GM12878 (cell line): Measurements from ENCODE around the gene EPHA5. TPM values are rescaled to one million over a fixed set of nuclear protein-coding genes. Genes with fewer than 3 reads are reported as not detected.

Source experiments
- ATAC-seq: fragments of 200-7000 bp; cut with Tn5 transposase; 3 replicates; pipeline ENCODE4 v1.9.1; 2020; ENCODE audit warnings: mild to moderate bottlenecking, moderate library complexity
- BruUV-seq: library from RNA; stranded (reverse); fragments of 400-500 nt; replicated peaks from 2 replicates; lab custom pipeline; 2021; lab: Mats Ljungman, UMichigan
- CTCF ChIA-PET: fragments of 300-600 bp; sonication (Branson Sonifier 250); formaldehyde crosslinking; extraction: SDS; loops from one replicate; lab custom pipeline; 2021; ENCODE audit warnings: inconsistent platforms; lab: Yijun Ruan, JAX
- POLR2A ChIA-PET: fragments of 350-600 bp; formaldehyde crosslinking; extraction: SDS; loops from one replicate; lab custom pipeline; 2021; ENCODE audit warnings: inconsistent platforms; lab: Charles Lee
- RAD21 ChIA-PET: fragments of 300-600 bp; sonication (Branson Sonifier 250); formaldehyde crosslinking; loops from one replicate; lab custom pipeline; 2023; ENCODE audit warnings: antibody characterized with exemption; ENCODE audit not compliant: unreplicated experiment; lab: Charles Lee
- SMC1A ChIA-PET: fragments of 300-600 bp; sonication (Branson Sonifier 250); formaldehyde crosslinking; loops from one replicate; lab custom pipeline; 2023; ENCODE audit not compliant: unreplicated experiment, uncharacterized antibody; lab: Charles Lee
- DNase-seq: peaks from one replicate; pipeline ENCODE4 v3.0.0-alpha.2; 2011; ENCODE audit warnings: low read depth, low spot score
- FAIRE-seq: peaks from 3 replicates; lab custom pipeline; 2011; peaks lifted over from hg19 to GRCh38; lab: Jason Lieb, UNC
- H2AFZ ChIP-seq: 2 replicates; pipeline ENCODE4 v1.6.0; 2011; ENCODE audit warnings: low read depth, low read length, control low read depth; ENCODE audit not compliant: control insufficient read depth
- H3K27ac ChIP-seq: 2 replicates; pipeline ENCODE4 v1.5.1; 2011; ENCODE audit warnings: control low read depth; ENCODE audit not compliant: control insufficient read depth, insufficient read depth
- H3K27me3 ChIP-seq, 2 experiments: replicated peaks in 1 of 2; 2 replicates each; pipeline versions ENCODE4 v1.6.0 to v1.6.1; 2011; ENCODE audit warnings: low read length in 1 of 2; ENCODE audit not compliant: control insufficient read depth in 2 of 2, insufficient read depth in 2 of 2
- H3K36me3 ChIP-seq, 2 experiments: 2 replicates each; pipeline ENCODE4 v1.5.1; 2011; ENCODE audit warnings: low read length in 1 of 2; ENCODE audit not compliant: control insufficient read depth in 2 of 2, insufficient read depth in 2 of 2
- H3K4me1 ChIP-seq: 2 replicates; pipeline ENCODE4 v1.6.1; 2011; ENCODE audit warnings: mild to moderate bottlenecking, low read length, moderate library complexity, mixed read lengths; ENCODE audit not compliant: control insufficient read depth, insufficient read depth
- H3K4me2 ChIP-seq: 2 replicates; pipeline ENCODE4 v1.6.0; 2011; ENCODE audit warnings: control low read depth; ENCODE audit not compliant: control insufficient read depth, insufficient read depth
- H3K4me3 ChIP-seq: fragments of 200-600 bp; sonication (generic); 2 replicates; pipeline ENCODE4 v1.5.1; 2016
- H3K79me2 ChIP-seq: 2 replicates; pipeline ENCODE4 v1.6.0; 2011; ENCODE audit warnings: low read length; ENCODE audit not compliant: control insufficient read depth, insufficient read depth
- H3K9ac ChIP-seq: 2 replicates; pipeline ENCODE4 v1.8.0; 2011; ENCODE audit warnings: low read length, control low read depth, mixed read lengths; ENCODE audit not compliant: control insufficient read depth, insufficient read depth
- H3K9me3 ChIP-seq: replicated peaks from 3 replicates; pipeline ENCODE4 v1.5.1; 2011; ENCODE audit warnings: mild to moderate bottlenecking, low read length; ENCODE audit not compliant: control insufficient read depth, insufficient read depth
- H4K20me1 ChIP-seq: 2 replicates; pipeline ENCODE4 v1.6.0; 2011; ENCODE audit not compliant: control insufficient read depth, insufficient read depth
- CEBPB ChIP-seq, 2 experiments: fragments of 150-350 bp in 1 of 2; IDR thresholded peaks; 2 replicates each; pipeline ENCODE4 v1.6.1; 2012 to 2014; ENCODE audit warnings: low read depth in 2 of 2, low read length in 2 of 2, borderline replicate concordance in 1 of 2, inconsistent platforms in 1 of 2
- ESRRA ChIP-seq: IDR thresholded peaks from 2 replicates; pipeline ENCODE4 v1.6.1; 2012; ENCODE audit warnings: mild to moderate bottlenecking, low read length, improper control_type of control experiment
- MTA2 ChIP-seq: fragments of 450-650 bp; IDR thresholded peaks from 2 replicates; pipeline ENCODE4 v1.6.1; 2016; ENCODE audit warnings: low read depth, mild to moderate bottlenecking, moderate library complexity
- MXI1 ChIP-seq: fragments of 150-350 bp; IDR thresholded peaks from 2 replicates; pipeline ENCODE4 v1.6.1; 2011; ENCODE audit warnings: low read depth, mild to moderate bottlenecking, inconsistent platforms, low read length, improper control_type of control experiment
- MYB ChIP-seq: fragments of 150-350 bp; IDR thresholded peaks from 2 replicates; pipeline ENCODE4 v1.6.1; 2014; ENCODE audit warnings: mild to moderate bottlenecking, low read depth, low read length, borderline replicate concordance
- MYC ChIP-seq: IDR thresholded peaks from 2 replicates; pipeline ENCODE4 v1.6.1; 2011; ENCODE audit warnings: mild to moderate bottlenecking, low read length, moderate library complexity, inconsistent platforms; ENCODE audit not compliant: insufficient read depth, insufficient replicate concordance, insufficient read length, severe bottlenecking
- NFYA ChIP-seq: IDR thresholded peaks from 2 replicates; pipeline ENCODE4 v1.6.1; 2011; ENCODE audit warnings: low read depth, mild to moderate bottlenecking, low read length, improper control_type of control experiment, borderline replicate concordance
- RAD21 ChIP-seq: IDR thresholded peaks from 2 replicates; pipeline ENCODE4 v1.6.1; 2011; ENCODE audit warnings: mild to moderate bottlenecking, low read depth, low read length, moderate library complexity; ENCODE audit not compliant: insufficient read depth
- SMAD5 ChIP-seq: IDR thresholded peaks from 2 replicates; pipeline ENCODE4 v1.6.1; 2016; ENCODE audit warnings: antibody characterized with exemption, low read depth
- SRF ChIP-seq, 2 experiments: IDR thresholded peaks; 2 replicates each; pipeline ENCODE4 v1.6.1; 2011; ENCODE audit warnings: low read depth in 2 of 2, low read length in 2 of 2, mild to moderate bottlenecking in 1 of 2, moderate library complexity in 1 of 2
- YBX1 ChIP-seq: fragments of 450-650 bp; IDR thresholded peaks from 2 replicates; pipeline ENCODE4 v1.6.1; 2016; ENCODE audit warnings: antibody characterized with exemption
- ZNF592 ChIP-seq: fragments of 450-650 bp; IDR thresholded peaks from 2 replicates; pipeline ENCODE4 v1.6.1; 2017; ENCODE audit warnings: mild to moderate bottlenecking, moderate library complexity
- ZSCAN29 ChIP-seq: fragments of 450-650 bp; IDR thresholded peaks from 2 replicates; pipeline ENCODE4 v1.6.1; 2017; ENCODE audit warnings: mild to moderate bottlenecking, moderate library complexity
- WGBS: methylation state at CpG from one replicate; pipeline ENCODE4 v1.1.6; 2016; ENCODE audit warnings: low lambda C conversion rate; ENCODE audit not compliant: insufficient replicate concordance, insufficient coverage; ENCODE audit errors: missing lambda C conversion rate; 5-methylcytosine and 5-hydroxymethylcytosine counted together
- in situ Hi-C: fragments of 300-500 bp; cut with MboI; formaldehyde crosslinking; loops from 9 replicates; pipeline ENCODE4 v1.14.3; 2018; ENCODE audit warnings: mixed read lengths
- intact Hi-C: fragments of 100-400 bp; cut with micrococcal nuclease; formaldehyde crosslinking; loops from one replicate; pipeline ENCODE4 v1.14.2; 2022; ENCODE audit not compliant: unreplicated experiment
- polyA plus RNA-seq, 11 experiments: library from polyadenylated mRNA; depleted of rRNA in 4 of 11; unstranded in 6 of 11; stranded (reverse) in 5 of 11; fragments of >200 nt; fragmentation: Nextera tagmentation in 4 of 11; fragmentation: Illumina TruSeq in 1 of 11; extraction: Ambion mirVana in 4 of 11; extraction: Trizol in 1 of 11; gene quantifications; 1 replicate in 1 of 11; 2 replicates in 10 of 11; pipeline versions ENCODE4 v1.2.1 to v1.2.3, GENCODE V29; 2011 to 2016; ENCODE audit warnings: inconsistent platforms in 2 of 11, missing spikeins in 2 of 11, low read depth in 1 of 11
- total RNA-seq, 4 experiments: library from RNA; depleted of rRNA in 3 of 4; stranded (reverse); fragments of >200 nt in 3 of 4; fragmentation: Illumina TruSeq in 1 of 4; extraction: Trizol in 1 of 4; gene quantifications; 2 replicates each; pipeline versions ENCODE4 v1.2.1 to v1.2.3, GENCODE V29; 2013 to 2021

EPHA5 gene
- total and polyA plus RNA-seq, 10 of the 15 experiments (the other 5 are each of a cell fraction or from before 2014, with no cell fraction given), result not detected

- in situ Hi-C loops (no loop called here), intact Hi-C loops (no loop called here)
- TF ChIP-seq SMAD5 (no peak), SRF (IDR thresholded peaks at IDR 0.05; ENCODE audit: low read depth in 2 of 2, low read length in 2 of 2) (no peak), ZSCAN29 (no peak), NFYA (no peak), MYB (no peak), MXI1 (no peak), CEBPB (IDR thresholded peaks at IDR 0.05; ENCODE audit: borderline replicate concordance in 1 of 2, low read depth in 2 of 2, low read length in 2 of 2) (no peak), MTA2 (no peak), RAD21 (no peak), ESRRA (no peak), MYC (no peak), ZNF592 (no peak), YBX1 (no peak)
- RAD21 ChIA-PET, result no interaction called here
- 29% methylated on average over 2 of the region's 2 CpGs for WGBS
- FAIRE-seq (no peak), DNase-seq (no peak), ATAC-seq (no peak)
- H3K9ac ChIP-seq, result no peak overlapping the region
- H3K36me3 ChIP-seq, result no peaks in the 10 kb centered on the region
- POLR2A ChIA-PET, result no interaction called here
- no peak overlapping the region for H3K4me2 ChIP-seq
- H3K9me3 ChIP-seq, result no peaks in the 10 kb centered on the region
- H3K4me3 ChIP-seq, result no peak overlapping the region
- H3K27me3 ChIP-seq, result no peaks in the 10 kb centered on the region
- CTCF ChIA-PET, result interaction anchor here (1.3 kb wide), 1 partner anchor 12 kb away, joined by 5 read pairs; no protein-coding TSS in a partner anchor
- no peaks in the 10 kb centered on the region for H3K4me1 ChIP-seq
- SMC1A ChIA-PET, result no interaction called here
- H3K79me2 ChIP-seq, result no peaks in the 10 kb centered on the region
- no peak overlapping the region for H3K27ac ChIP-seq
- no peaks in the 10 kb centered on the region for H4K20me1 ChIP-seq
- no peak overlapping the region for H2AFZ ChIP-seq
- no TSS peak for BruUV-seq
These were observed 311.4 kb downstream of the EPHA5 start for GRCh38 chr4:65358914-65359313.
